H9 (cell line): ENCODE measurements around the gene CYP27C1. TPM values are rescaled to one million over a fixed set of nuclear protein-coding genes. Genes with fewer than 3 reads are reported as not detected.

ENCODE experiments used
- DNase-seq: peaks from one replicate; pipeline ENCODE4 v3.0.0-alpha.2; 2017
- H2AFZ ChIP-seq: one replicate; pipeline ENCODE4 v1.6.1; 2013; ENCODE audit warnings: mild to moderate bottlenecking, low read length, control low read depth, moderate library complexity
- H2AK5ac ChIP-seq: 2 replicates; pipeline ENCODE4 v1.6.1; 2013; ENCODE audit warnings: low read length, control low read depth, mixed read lengths; ENCODE audit not compliant: insufficient read length
- H2BK120ac ChIP-seq: one replicate; pipeline ENCODE4 v1.6.1; 2013; ENCODE audit warnings: low read depth, mild to moderate bottlenecking, low read length, control low read depth, inconsistent platforms; ENCODE audit not compliant: poor library complexity, severe bottlenecking
- H2BK12ac ChIP-seq: 2 replicates; pipeline ENCODE4 v1.6.1; 2013; ENCODE audit warnings: low read length, control low read depth, mixed read lengths, low read depth; ENCODE audit not compliant: insufficient read length
- H2BK15ac ChIP-seq: 2 replicates; pipeline ENCODE4 v1.6.1; 2013; ENCODE audit warnings: low read depth, low read length, control low read depth
- H2BK20ac ChIP-seq: one replicate; pipeline ENCODE4 v1.6.1; 2013; ENCODE audit warnings: low read depth, mild to moderate bottlenecking, low read length, control low read depth, inconsistent platforms; ENCODE audit not compliant: poor library complexity, severe bottlenecking
- H2BK5ac ChIP-seq: 2 replicates; pipeline ENCODE4 v1.6.1; 2013; ENCODE audit warnings: low read length, control low read depth, mixed read lengths; ENCODE audit not compliant: insufficient read length
- H3K14ac ChIP-seq: 2 replicates; pipeline ENCODE4 v1.6.1; 2013; ENCODE audit warnings: low read length, control low read depth; ENCODE audit not compliant: insufficient read depth
- H3K18ac ChIP-seq: 2 replicates; pipeline ENCODE4 v1.6.1; 2013; ENCODE audit warnings: low read depth, mild to moderate bottlenecking, mixed read lengths, low read length, control low read depth; ENCODE audit not compliant: insufficient read length
- H3K23ac ChIP-seq: 2 replicates; pipeline ENCODE4 v1.6.1; 2013; ENCODE audit warnings: low read length, control low read depth, mixed read lengths, low read depth; ENCODE audit not compliant: insufficient read length
- H3K23me2 ChIP-seq: 2 replicates; pipeline ENCODE4 v1.6.1; 2013; ENCODE audit warnings: low read depth, mild to moderate bottlenecking, mixed read lengths, low read length, control low read depth; ENCODE audit not compliant: insufficient read length, poor library complexity, severe bottlenecking
- H3K27ac ChIP-seq: 2 replicates; pipeline ENCODE4 v1.5.1; 2013; ENCODE audit warnings: low read length, control low read depth, mixed read lengths, low read depth; ENCODE audit not compliant: insufficient read length
- H3K27me3 ChIP-seq: 2 replicates; pipeline ENCODE4 v1.6.1; 2013; ENCODE audit warnings: low read length, control low read depth, inconsistent platforms; ENCODE audit not compliant: insufficient read depth
- H3K4ac ChIP-seq: 2 replicates; pipeline ENCODE4 v1.6.1; 2013; ENCODE audit warnings: low read depth, mild to moderate bottlenecking, control low read depth, inconsistent platforms, low read length, moderate library complexity
- H3K4me1 ChIP-seq: 2 replicates; pipeline ENCODE4 v1.6.1; 2013; ENCODE audit warnings: low read length, control low read depth, inconsistent platforms; ENCODE audit not compliant: insufficient read depth
- H3K4me2 ChIP-seq: 2 replicates; pipeline ENCODE4 v1.6.1; 2013; ENCODE audit warnings: low read length, control low read depth, mixed read lengths; ENCODE audit not compliant: insufficient read length, insufficient read depth
- H3K56ac ChIP-seq: 2 replicates; pipeline ENCODE4 v1.6.1; 2013; ENCODE audit warnings: low read depth, mild to moderate bottlenecking, mixed read lengths, low read length, control low read depth; ENCODE audit not compliant: insufficient read length
- H3K79me1 ChIP-seq: 2 replicates; pipeline ENCODE4 v1.6.1; 2013; ENCODE audit warnings: low read depth, mild to moderate bottlenecking, moderate library complexity, low read length, control low read depth, inconsistent platforms; ENCODE audit not compliant: insufficient read depth, poor library complexity, severe bottlenecking
- H3K79me2 ChIP-seq: 2 replicates; pipeline ENCODE4 v1.6.1; 2013; ENCODE audit warnings: low read length, control low read depth, inconsistent platforms; ENCODE audit not compliant: insufficient read depth
- H3K9ac ChIP-seq: 2 replicates; pipeline ENCODE4 v1.6.1; 2013; ENCODE audit warnings: low read length, control low read depth, mixed read lengths; ENCODE audit not compliant: insufficient read length; ENCODE audit errors: extremely low read depth
- H3K9me3 ChIP-seq: one replicate; pipeline ENCODE4 v1.6.1; 2013; ENCODE audit warnings: low read depth, low read length, inconsistent platforms; ENCODE audit not compliant: control insufficient read depth
- H3T11ph ChIP-seq: one replicate; pipeline ENCODE4 v1.6.1; 2013; ENCODE audit warnings: mild to moderate bottlenecking, low read length, control low read depth, inconsistent platforms
- H4K20me1 ChIP-seq: one replicate; pipeline ENCODE4 v1.6.1; 2013; ENCODE audit not compliant: control insufficient read depth, insufficient read length, insufficient read depth
- H4K5ac ChIP-seq: 2 replicates; pipeline ENCODE4 v1.6.1; 2013; ENCODE audit warnings: low read depth, mild to moderate bottlenecking, mixed read lengths, low read length, control low read depth; ENCODE audit not compliant: insufficient read length
- H4K8ac ChIP-seq: replicated peaks from 2 replicates; pipeline ENCODE4 v1.6.1; 2013; ENCODE audit warnings: low read length, control low read depth, mixed read lengths, low read depth; ENCODE audit not compliant: insufficient read length
- H4K91ac ChIP-seq: 2 replicates; pipeline ENCODE4 v1.6.1; 2013; ENCODE audit warnings: low read depth, mild to moderate bottlenecking, moderate library complexity, mixed read lengths, low read length, control low read depth; ENCODE audit not compliant: insufficient read length
- H3K27ac Mint-ChIP-seq, 3 experiments: 2 replicates in 2 of 3; 3 replicates in 1 of 3; pipeline ENCODE4 v1.8.0; 2020 to 2021; ENCODE audit warnings: mixed read lengths in 3 of 3, mild to moderate bottlenecking in 1 of 3, moderate library complexity in 1 of 3
- H3K27me3 Mint-ChIP-seq: 2 replicates; pipeline ENCODE4 v1.8.0; 2021; ENCODE audit warnings: low read depth, mild to moderate bottlenecking, moderate library complexity, mixed read lengths
- H3K36me3 Mint-ChIP-seq, 3 experiments: 2 replicates in 2 of 3; 3 replicates in 1 of 3; pipeline ENCODE4 v1.8.0; 2020 to 2021; ENCODE audit warnings: low read depth in 3 of 3, mixed read lengths in 3 of 3; ENCODE audit not compliant: insufficient read depth in 1 of 3
- H3K4me1 Mint-ChIP-seq, 2 experiments: 2 replicates each; pipeline ENCODE4 v1.8.0; 2020; ENCODE audit warnings: mixed read lengths in 2 of 2
- H3K4me3 Mint-ChIP-seq, 2 experiments: 2 replicates in 1 of 2; 3 replicates in 1 of 2; pipeline ENCODE4 v1.8.0; 2020 to 2021; ENCODE audit warnings: mild to moderate bottlenecking in 2 of 2, mixed read lengths in 2 of 2, moderate library complexity in 1 of 2
- H3K9me3 Mint-ChIP-seq, 2 experiments: 2 replicates in 1 of 2; 3 replicates in 1 of 2; pipeline ENCODE4 v1.8.0; 2020; ENCODE audit warnings: mild to moderate bottlenecking in 2 of 2, mixed read lengths in 2 of 2, moderate library complexity in 1 of 2
- CTCF ChIP-seq: fragments of 200-600 bp; sonication (generic); conservative IDR thresholded peaks from 3 replicates; pipeline ENCODE4 v1.8.0; 2021; ENCODE audit warnings: antibody characterized with exemption, mild to moderate bottlenecking
- WGBS: extraction: QIAGEN DNeasy Blood & Tissue Kit; methylation state at CpG from one replicate; pipeline ENCODE4 v1.1.7; 2013; ENCODE audit warnings: missing lambda C conversion rate, low lambda C conversion rate, mixed read lengths; ENCODE audit not compliant: insufficient read length; ENCODE audit errors: extremely low coverage; 5-methylcytosine and 5-hydroxymethylcytosine counted together
- total RNA-seq: library from RNA; stranded (reverse); gene quantifications from 2 replicates; pipeline ENCODE4 v1.2.1, GENCODE V29; 2021

Gene CYP27C1
- total RNA-seq, 1 experiment from 2014 or later, result 2.3 TPM

GRCh38 chr2:127137741-127138140 is 82.4 kb downstream of the CYP27C1 start:
- DNase-seq, result no peak
- no CpG with 5 or more reads among the region's 15 CpGs for WGBS
- Histone ChIP-seq H3K27me3 (no peaks in the 10 kb centered on the region), H3K23me2 (no peaks in the 10 kb centered on the region), H3K23ac (no peak overlapping the region), H2BK12ac (no peak overlapping the region), H3K9ac (no peak overlapping the region), H2AFZ (no peak overlapping the region), H3K4me2 (no peak overlapping the region), H4K5ac (no peak overlapping the region), H3K4me1 (no peaks in the 10 kb centered on the region), H2AK5ac (no peak overlapping the region), H2BK20ac (no peak overlapping the region), H3K79me2 (no peaks in the 10 kb centered on the region), H3K56ac (no peak overlapping the region), H4K91ac (no peak overlapping the region), H4K20me1 (no peaks in the 10 kb centered on the region), H2BK120ac (no peak overlapping the region), H3K79me1 (no peaks in the 10 kb centered on the region), H3K9me3 (no peaks in the 10 kb centered on the region), H2BK15ac (no peak overlapping the region), H3K14ac (no peak overlapping the region), H3K4ac (no peak overlapping the region), H3K18ac (no peak overlapping the region), H3K27ac (no peak overlapping the region), H3T11ph (no peak overlapping the region), H4K8ac (no peak overlapping the region), H2BK5ac (no peak overlapping the region)
- no peak for TF ChIP-seq CTCF
- H3K4me3 Mint-ChIP-seq, result no peak overlapping the region; a peak in 1 of 5 replicates
- H3K27me3 Mint-ChIP-seq, result peaks cover 3% of the 10 kb centered on the region
- no peaks in the 10 kb centered on the region for H3K4me1 Mint-ChIP-seq
- H3K36me3 Mint-ChIP-seq, result no peaks in the 10 kb centered on the region
- peaks cover 3% of the 10 kb centered on the region in 2 experiments; a peak in 3 of 5 replicates for H3K9me3 Mint-ChIP-seq
- peak overlapping the region in 1 of 3 experiments; percentile 10; a peak in 1 of 7 replicates for H3K27ac Mint-ChIP-seq
